ENCODE data around the gene STK38. TPM values are rescaled to one million over a fixed set of nuclear protein-coding genes. Genes with fewer than 3 reads are reported as not detected.

STK38 gene
- total and polyA plus RNA-seq, 2 of the 13 experiments (the other 11 are each of a cell fraction or from before 2014, with no cell fraction given): 10.3 to 20.7 TPM

DNA sequence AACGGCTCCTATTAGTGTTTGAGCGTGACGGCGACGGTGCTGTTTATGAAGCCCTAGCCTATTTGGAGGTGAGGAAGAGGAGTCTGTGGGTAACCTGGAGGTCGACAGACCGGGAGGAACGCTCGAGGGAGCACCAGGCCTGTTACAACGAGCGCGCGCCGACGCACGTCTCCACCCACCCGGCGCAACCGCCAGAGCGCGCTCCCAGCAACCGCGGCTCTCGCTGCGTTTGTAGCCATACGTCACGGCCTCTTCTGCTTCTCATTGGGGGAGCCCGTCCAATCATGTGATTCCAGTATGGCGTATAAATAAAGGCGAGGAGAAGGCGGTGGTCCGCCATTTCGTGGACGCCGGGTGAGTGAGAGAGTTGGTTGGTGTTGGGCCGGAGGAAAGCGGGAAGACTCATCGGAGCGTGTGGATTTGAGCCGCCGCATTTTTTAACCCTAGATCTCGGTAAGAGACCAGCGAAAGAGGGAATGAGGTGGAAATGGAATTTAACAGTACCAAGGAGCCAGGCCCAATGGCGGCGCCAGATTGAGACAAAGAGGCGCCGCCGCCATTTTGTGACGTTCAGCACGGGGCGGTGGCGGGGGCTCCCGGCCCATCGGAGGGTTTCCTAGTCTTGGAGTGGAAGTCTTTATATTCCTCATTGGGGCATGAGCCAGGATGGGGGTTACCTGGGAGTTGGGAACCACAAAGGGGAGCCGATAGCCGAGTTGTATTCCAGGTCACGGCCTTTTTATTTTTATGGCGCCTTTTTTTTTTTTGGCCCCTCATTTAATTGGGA is 46.9 kb upstream of the STK38 start, which contains the start of gene SRSF3 (continued):
- TF ChIP-seq SKIL (CRISPR knock-in tag; IDR thresholded peaks at IDR 0.05; ENCODE audit: borderline replicate concordance) (no peak; the same call in 1 of the 2 replicates), JDP2 (CRISPR knock-in tag; IDR thresholded peaks at IDR 0.05; ENCODE audit: borderline replicate concordance) (no peak), ZNF737 (CRISPR knock-in tag; IDR thresholded peaks at IDR 0.05; ENCODE audit: borderline replicate concordance) (peak; percentile 90; the same call in 1 of the 2 replicates), REL (CRISPR knock-in tag; conservative IDR thresholded peaks at IDR 0.05) (no peak), PAX8 (CRISPR knock-in tag; IDR thresholded peaks at IDR 0.05; ENCODE audit: borderline replicate concordance) (0 out of 2 replicates have a peak, but pooled peaks have one; percentile 14), ZNF879 (CRISPR knock-in tag; IDR thresholded peaks at IDR 0.05) (no peak), ZNF205 (CRISPR knock-in tag; IDR thresholded peaks at IDR 0.05) (peak; percentile 62), SIX4 (CRISPR knock-in tag; IDR thresholded peaks at IDR 0.05) (peak; percentile 48; the same call in 1 of the 2 replicates), NCOR1 (IDR thresholded peaks at IDR 0.05; ENCODE audit: borderline replicate concordance, low read length) (0 out of 2 replicates have a peak, but pooled peaks have one; percentile 44), ZNF652 (CRISPR knock-in tag; IDR thresholded peaks at IDR 0.05; ENCODE audit: borderline replicate concordance, low read depth) (no peak; the same call in 1 of the 2 replicates), MYC (CRISPR knock-in tag; IDR thresholded peaks at IDR 0.05; ENCODE audit: borderline replicate concordance) (peak; percentile 87), ZNF7 (CRISPR knock-in tag; IDR thresholded peaks at IDR 0.05) (peak; percentile 43; the same call in 1 of the 2 replicates), ZNF451 (CRISPR knock-in tag; IDR thresholded peaks at IDR 0.05) (no peak; the same call in 1 of the 2 replicates), SUZ12 (IDR thresholded peaks at IDR 0.05; ENCODE audit: low read depth, low read length) (no peak), PAF1 (CRISPR knock-in tag; IDR thresholded peaks at IDR 0.05) (no peak), LBX2 (CRISPR knock-in tag; IDR thresholded peaks at IDR 0.05; ENCODE audit: borderline replicate concordance) (peak; percentile 22; the same call in 1 of the 2 replicates), ZNF749 (CRISPR knock-in tag; IDR thresholded peaks at IDR 0.05; ENCODE audit: borderline replicate concordance) (peak; percentile 67; the same call in 1 of the 2 replicates)
- TF ChIP-seq, protein P1, sequence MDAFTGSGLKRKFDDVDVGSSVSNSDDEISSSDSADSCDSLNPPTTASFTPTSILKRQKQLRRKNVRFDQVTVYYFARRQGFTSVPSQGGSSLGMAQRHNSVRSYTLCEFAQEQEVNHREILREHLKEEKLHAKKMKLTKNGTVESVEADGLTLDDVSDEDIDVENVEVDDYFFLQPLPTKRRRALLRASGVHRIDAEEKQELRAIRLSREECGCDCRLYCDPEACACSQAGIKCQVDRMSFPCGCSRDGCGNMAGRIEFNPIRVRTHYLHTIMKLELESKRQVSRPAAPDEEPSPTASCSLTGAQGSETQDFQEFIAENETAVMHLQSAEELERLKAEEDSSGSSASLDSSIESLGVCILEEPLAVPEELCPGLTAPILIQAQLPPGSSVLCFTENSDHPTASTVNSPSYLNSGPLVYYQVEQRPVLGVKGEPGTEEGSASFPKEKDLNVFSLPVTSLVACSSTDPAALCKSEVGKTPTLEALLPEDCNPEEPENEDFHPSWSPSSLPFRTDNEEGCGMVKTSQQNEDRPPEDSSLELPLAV (CRISPR knock-in tag; conservative IDR thresholded peaks at IDR 0.05; ENCODE audit: low read depth): peak; percentile 68; the same call in 1 of the 2 replicates
- TF ChIP-seq, protein P2, sequence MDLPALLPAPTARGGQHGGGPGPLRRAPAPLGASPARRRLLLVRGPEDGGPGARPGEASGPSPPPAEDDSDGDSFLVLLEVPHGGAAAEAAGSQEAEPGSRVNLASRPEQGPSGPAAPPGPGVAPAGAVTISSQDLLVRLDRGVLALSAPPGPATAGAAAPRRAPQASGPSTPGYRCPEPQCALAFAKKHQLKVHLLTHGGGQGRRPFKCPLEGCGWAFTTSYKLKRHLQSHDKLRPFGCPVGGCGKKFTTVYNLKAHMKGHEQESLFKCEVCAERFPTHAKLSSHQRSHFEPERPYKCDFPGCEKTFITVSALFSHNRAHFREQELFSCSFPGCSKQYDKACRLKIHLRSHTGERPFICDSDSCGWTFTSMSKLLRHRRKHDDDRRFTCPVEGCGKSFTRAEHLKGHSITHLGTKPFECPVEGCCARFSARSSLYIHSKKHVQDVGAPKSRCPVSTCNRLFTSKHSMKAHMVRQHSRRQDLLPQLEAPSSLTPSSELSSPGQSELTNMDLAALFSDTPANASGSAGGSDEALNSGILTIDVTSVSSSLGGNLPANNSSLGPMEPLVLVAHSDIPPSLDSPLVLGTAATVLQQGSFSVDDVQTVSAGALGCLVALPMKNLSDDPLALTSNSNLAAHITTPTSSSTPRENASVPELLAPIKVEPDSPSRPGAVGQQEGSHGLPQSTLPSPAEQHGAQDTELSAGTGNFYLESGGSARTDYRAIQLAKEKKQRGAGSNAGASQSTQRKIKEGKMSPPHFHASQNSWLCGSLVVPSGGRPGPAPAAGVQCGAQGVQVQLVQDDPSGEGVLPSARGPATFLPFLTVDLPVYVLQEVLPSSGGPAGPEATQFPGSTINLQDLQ (CRISPR knock-in tag; IDR thresholded peaks at IDR 0.05): no peak; the same call in none of the 2 replicates
- TF ChIP-seq, protein P3, sequence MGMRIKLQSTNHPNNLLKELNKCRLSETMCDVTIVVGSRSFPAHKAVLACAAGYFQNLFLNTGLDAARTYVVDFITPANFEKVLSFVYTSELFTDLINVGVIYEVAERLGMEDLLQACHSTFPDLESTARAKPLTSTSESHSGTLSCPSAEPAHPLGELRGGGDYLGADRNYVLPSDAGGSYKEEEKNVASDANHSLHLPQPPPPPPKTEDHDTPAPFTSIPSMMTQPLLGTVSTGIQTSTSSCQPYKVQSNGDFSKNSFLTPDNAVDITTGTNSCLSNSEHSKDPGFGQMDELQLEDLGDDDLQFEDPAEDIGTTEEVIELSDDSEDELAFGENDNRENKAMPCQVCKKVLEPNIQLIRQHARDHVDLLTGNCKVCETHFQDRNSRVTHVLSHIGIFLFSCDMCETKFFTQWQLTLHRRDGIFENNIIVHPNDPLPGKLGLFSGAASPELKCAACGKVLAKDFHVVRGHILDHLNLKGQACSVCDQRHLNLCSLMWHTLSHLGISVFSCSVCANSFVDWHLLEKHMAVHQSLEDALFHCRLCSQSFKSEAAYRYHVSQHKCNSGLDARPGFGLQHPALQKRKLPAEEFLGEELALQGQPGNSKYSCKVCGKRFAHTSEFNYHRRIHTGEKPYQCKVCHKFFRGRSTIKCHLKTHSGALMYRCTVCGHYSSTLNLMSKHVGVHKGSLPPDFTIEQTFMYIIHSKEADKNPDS (CRISPR knock-in tag; IDR thresholded peaks at IDR 0.05): 0 out of 2 replicates have a peak, but pooled peaks have one; percentile 10
